Fibroblast of lung (primary cell): Measurements from ENCODE around the gene MAST2.

Experiments used
- EZH2 ChIP-seq: IDR thresholded peaks from 2 replicates; pipeline ENCODE4 v1.5.1; 2012; ENCODE audit warnings: low read length, control low read depth, mild to moderate bottlenecking; ENCODE audit errors: missing control alignments
- TF ChIP-seq, protein P1 (sequence below), 2 donors: IDR thresholded peaks in 1 of 2; conservative IDR thresholded peaks in 1 of 2; 1 replicate in 1 of 2; 2 replicates in 1 of 2; pipeline ENCODE4 v1.5.1; 2011 to 2012; ENCODE audit warnings: low read length in 2 of 2, control low read depth in 1 of 2, inconsistent platforms in 1 of 2, low read depth in 1 of 2, mild to moderate bottlenecking in 1 of 2

DNA sequence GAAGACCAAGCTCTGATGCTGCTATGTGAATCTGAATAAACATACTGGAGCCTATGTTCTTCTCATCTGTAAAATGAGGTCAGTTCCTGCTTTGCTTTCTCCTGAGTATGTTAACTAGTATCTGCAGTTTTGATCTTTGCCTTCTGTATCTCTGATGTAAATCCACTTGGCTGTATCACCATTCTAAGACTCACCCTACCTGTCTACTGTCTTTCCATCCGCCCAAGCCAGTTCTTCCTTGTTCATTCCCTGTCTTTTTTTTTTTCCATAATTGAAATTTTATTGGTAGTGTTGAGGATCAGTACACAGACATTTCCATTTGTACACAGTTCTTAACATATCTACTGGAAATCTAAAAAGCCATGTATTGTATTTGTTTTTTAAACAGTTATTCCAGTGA, 31.3 kb downstream of the MAST2 start:
- TF ChIP-seq, protein P1, sequence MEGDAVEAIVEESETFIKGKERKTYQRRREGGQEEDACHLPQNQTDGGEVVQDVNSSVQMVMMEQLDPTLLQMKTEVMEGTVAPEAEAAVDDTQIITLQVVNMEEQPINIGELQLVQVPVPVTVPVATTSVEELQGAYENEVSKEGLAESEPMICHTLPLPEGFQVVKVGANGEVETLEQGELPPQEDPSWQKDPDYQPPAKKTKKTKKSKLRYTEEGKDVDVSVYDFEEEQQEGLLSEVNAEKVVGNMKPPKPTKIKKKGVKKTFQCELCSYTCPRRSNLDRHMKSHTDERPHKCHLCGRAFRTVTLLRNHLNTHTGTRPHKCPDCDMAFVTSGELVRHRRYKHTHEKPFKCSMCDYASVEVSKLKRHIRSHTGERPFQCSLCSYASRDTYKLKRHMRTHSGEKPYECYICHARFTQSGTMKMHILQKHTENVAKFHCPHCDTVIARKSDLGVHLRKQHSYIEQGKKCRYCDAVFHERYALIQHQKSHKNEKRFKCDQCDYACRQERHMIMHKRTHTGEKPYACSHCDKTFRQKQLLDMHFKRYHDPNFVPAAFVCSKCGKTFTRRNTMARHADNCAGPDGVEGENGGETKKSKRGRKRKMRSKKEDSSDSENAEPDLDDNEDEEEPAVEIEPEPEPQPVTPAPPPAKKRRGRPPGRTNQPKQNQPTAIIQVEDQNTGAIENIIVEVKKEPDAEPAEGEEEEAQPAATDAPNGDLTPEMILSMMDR (conservative IDR thresholded peaks at IDR 0.05 in 1 of 2, IDR thresholded peaks at IDR 0.05 in 1 of 2; ENCODE audit: low read depth in 1 of 2, low read length in 2 of 2) = no peak
- no peak for TF ChIP-seq EZH2
